Measurements from ENCODE around the gene BOK. TPM values are rescaled to one million over a fixed set of nuclear protein-coding genes. Genes with fewer than 3 reads are reported as not detected.

The BOK gene
- total and polyA plus RNA-seq, 2 of the 13 experiments (the other 11 are each of a cell fraction or from before 2014, with no cell fraction given), result 35.5 to 39.2 TPM

DNA sequence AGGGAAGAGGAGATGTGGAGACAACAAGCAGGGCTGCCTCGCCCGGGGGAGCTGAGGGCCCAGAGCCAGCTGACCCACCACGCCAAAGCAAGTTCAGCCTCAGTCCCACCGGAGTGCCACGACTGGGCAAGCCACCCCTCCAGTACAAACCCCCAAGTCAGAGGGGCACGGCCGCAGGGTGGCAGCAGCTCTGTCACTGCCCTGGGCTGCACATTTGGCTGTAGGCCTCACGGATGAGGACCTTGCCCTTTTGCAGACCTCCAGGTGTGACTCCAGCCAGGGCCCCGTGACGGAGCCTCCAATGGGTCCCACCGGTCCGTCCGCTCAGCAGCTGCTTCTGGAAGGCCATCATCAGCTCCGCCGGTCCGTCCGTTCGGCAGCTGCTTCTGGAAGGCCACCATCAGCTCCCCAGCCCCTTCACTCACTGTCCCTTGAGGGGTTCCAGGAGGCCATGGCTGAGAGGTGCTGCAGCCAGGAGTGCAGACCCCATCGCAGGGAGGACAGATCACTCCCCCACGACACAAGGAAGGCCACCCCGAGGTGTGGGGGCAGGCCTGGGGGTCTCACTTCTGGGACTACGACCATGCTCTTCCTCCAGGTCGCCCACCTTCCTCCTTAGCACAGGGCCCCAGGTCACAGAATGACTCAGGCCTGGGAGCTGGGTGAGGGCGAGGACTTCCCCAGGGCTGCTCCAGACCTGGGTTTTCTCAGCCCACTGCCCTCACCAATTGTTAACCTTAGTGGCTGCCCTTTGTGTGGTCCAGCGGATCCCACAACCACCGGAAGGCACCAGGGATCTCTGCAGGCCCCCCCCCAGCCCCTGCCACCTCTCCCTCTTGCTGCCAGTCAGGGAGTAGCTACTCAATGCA lies 25.6 kb upstream of the BOK start (continued):
- TF ChIP-seq, protein P1, sequence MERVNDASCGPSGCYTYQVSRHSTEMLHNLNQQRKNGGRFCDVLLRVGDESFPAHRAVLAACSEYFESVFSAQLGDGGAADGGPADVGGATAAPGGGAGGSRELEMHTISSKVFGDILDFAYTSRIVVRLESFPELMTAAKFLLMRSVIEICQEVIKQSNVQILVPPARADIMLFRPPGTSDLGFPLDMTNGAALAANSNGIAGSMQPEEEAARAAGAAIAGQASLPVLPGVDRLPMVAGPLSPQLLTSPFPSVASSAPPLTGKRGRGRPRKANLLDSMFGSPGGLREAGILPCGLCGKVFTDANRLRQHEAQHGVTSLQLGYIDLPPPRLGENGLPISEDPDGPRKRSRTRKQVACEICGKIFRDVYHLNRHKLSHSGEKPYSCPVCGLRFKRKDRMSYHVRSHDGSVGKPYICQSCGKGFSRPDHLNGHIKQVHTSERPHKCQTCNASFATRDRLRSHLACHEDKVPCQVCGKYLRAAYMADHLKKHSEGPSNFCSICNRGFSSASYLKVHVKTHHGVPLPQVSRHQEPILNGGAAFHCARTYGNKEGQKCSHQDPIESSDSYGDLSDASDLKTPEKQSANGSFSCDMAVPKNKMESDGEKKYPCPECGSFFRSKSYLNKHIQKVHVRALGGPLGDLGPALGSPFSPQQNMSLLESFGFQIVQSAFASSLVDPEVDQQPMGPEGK (CRISPR knock-in tag; IDR thresholded peaks at IDR 0.05), result 0 out of 2 replicates have a peak, but pooled peaks have one; percentile 34
- TF ChIP-seq NRL (CRISPR knock-in tag; IDR thresholded peaks at IDR 0.05; ENCODE audit: borderline replicate concordance) (peak; percentile 72; the same call in 1 of the 2 replicates), ZNF747 (CRISPR knock-in tag; IDR thresholded peaks at IDR 0.05; ENCODE audit: borderline replicate concordance) (no peak), SRY (CRISPR knock-in tag; IDR thresholded peaks at IDR 0.05) (no peak), POGZ (CRISPR knock-in tag; IDR thresholded peaks at IDR 0.05) (0 out of 2 replicates have a peak, but pooled peaks have one; percentile 15), LCORL (IDR thresholded peaks at IDR 0.05) (no peak), LCORL (CRISPR knock-in tag; IDR thresholded peaks at IDR 0.05) (peak; percentile 79), ZNF430 (CRISPR knock-in tag; IDR thresholded peaks at IDR 0.05) (no peak), YY1 (IDR thresholded peaks at IDR 0.05; ENCODE audit: insufficient read depth, insufficient replicate concordance, low read depth, low read length) (peak; percentile 13), ZNF616 (CRISPR knock-in tag; IDR thresholded peaks at IDR 0.05; ENCODE audit: low read depth) (no peak), POLR2AphosphoS5 (IDR thresholded peaks at IDR 0.05; ENCODE audit: low read depth, low read length) (no peak), CAMTA2 (CRISPR knock-in tag; IDR thresholded peaks at IDR 0.05; ENCODE audit: borderline replicate concordance) (no peak), SPEN (CRISPR knock-in tag; IDR thresholded peaks at IDR 0.05; ENCODE audit: low read depth) (peak; percentile 33; the same call in 1 of the 2 replicates), PHF20 (CRISPR knock-in tag; IDR thresholded peaks at IDR 0.05) (peak; percentile 32; the same call in 1 of the 2 replicates), ZNF530 (CRISPR knock-in tag; IDR thresholded peaks at IDR 0.05; ENCODE audit: low read depth) (no peak), SETDB1 (CRISPR knock-in tag; IDR thresholded peaks at IDR 0.05; ENCODE audit: borderline replicate concordance) (no peak)
- TF ChIP-seq, protein P2, sequence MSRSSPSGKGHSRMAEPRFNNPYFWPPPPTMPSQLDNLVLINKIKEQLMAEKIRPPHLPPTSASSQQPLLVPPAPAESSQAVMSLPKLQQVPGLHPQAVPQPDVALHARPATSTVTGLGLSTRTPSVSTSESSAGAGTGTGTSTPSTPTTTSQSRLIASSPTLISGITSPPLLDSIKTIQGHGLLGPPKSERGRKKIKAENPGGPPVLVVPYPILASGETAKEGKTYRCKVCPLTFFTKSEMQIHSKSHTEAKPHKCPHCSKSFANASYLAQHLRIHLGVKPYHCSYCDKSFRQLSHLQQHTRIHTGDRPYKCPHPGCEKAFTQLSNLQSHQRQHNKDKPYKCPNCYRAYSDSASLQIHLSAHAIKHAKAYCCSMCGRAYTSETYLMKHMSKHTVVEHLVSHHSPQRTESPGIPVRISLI (CRISPR knock-in tag; IDR thresholded peaks at IDR 0.05; ENCODE audit: borderline replicate concordance), result no peak; the same call in 1 of the 2 replicates
- TF ChIP-seq, protein P3, sequence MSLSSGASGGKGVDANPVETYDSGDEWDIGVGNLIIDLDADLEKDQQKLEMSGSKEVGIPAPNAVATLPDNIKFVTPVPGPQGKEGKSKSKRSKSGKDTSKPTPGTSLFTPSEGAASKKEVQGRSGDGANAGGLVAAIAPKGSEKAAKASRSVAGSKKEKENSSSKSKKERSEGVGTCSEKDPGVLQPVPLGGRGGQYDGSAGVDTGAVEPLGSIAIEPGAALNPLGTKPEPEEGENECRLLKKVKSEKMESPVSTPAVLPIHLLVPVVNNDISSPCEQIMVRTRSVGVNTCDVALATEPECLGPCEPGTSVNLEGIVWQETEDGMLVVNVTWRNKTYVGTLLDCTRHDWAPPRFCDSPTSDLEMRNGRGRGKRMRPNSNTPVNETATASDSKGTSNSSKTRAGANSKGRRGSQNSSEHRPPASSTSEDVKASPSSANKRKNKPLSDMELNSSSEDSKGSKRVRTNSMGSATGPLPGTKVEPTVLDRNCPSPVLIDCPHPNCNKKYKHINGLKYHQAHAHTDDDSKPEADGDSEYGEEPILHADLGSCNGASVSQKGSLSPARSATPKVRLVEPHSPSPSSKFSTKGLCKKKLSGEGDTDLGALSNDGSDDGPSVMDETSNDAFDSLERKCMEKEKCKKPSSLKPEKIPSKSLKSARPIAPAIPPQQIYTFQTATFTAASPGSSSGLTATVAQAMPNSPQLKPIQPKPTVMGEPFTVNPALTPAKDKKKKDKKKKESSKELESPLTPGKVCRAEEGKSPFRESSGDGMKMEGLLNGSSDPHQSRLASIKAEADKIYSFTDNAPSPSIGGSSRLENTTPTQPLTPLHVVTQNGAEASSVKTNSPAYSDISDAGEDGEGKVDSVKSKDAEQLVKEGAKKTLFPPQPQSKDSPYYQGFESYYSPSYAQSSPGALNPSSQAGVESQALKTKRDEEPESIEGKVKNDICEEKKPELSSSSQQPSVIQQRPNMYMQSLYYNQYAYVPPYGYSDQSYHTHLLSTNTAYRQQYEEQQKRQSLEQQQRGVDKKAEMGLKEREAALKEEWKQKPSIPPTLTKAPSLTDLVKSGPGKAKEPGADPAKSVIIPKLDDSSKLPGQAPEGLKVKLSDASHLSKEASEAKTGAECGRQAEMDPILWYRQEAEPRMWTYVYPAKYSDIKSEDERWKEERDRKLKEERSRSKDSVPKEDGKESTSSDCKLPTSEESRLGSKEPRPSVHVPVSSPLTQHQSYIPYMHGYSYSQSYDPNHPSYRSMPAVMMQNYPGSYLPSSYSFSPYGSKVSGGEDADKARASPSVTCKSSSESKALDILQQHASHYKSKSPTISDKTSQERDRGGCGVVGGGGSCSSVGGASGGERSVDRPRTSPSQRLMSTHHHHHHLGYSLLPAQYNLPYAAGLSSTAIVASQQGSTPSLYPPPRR (CRISPR knock-in tag; IDR thresholded peaks at IDR 0.05; ENCODE audit: borderline replicate concordance), result peak; percentile 58; the same call in 1 of the 2 replicates
- TF ChIP-seq, protein P4, sequence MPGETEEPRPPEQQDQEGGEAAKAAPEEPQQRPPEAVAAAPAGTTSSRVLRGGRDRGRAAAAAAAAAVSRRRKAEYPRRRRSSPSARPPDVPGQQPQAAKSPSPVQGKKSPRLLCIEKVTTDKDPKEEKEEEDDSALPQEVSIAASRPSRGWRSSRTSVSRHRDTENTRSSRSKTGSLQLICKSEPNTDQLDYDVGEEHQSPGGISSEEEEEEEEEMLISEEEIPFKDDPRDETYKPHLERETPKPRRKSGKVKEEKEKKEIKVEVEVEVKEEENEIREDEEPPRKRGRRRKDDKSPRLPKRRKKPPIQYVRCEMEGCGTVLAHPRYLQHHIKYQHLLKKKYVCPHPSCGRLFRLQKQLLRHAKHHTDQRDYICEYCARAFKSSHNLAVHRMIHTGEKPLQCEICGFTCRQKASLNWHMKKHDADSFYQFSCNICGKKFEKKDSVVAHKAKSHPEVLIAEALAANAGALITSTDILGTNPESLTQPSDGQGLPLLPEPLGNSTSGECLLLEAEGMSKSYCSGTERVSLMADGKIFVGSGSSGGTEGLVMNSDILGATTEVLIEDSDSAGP (CRISPR knock-in tag; IDR thresholded peaks at IDR 0.05; ENCODE audit: borderline replicate concordance), result peak; percentile 82
